Stomach (tissue), 9 donors: ENCODE results near the gene ODAD4. TPM values are rescaled to one million over a fixed set of nuclear protein-coding genes. Genes with fewer than 3 reads are reported as not detected.

Source experiments
- DNase-seq, 2 donors: peaks; one replicate each; pipeline versions ENCODE4 v3.0.0 to v3.0.0-alpha.2; 2013 to 2019
- H3K27ac ChIP-seq, 5 donors: fragments of 200-600 bp in 4 of 5; sonication (generic) in 4 of 5; one replicate each; pipeline ENCODE4 v1.5.1; 2013 to 2019; ENCODE audit warnings: mild to moderate bottlenecking in 1 of 5, moderate library complexity in 1 of 5
- H3K27me3 ChIP-seq, 3 donors: fragments of 200-600 bp; sonication (generic); one replicate each; pipeline ENCODE4 v1.5.1; 2017 to 2019; ENCODE audit warnings: mixed run types in 1 of 3
- H3K36me3 ChIP-seq, 4 donors: fragments of 200-600 bp; sonication (generic); 1 replicate in 3 of 4; 2 replicates in 1 of 4; pipeline ENCODE4 v1.5.1; 2016 to 2019
- H3K4me1 ChIP-seq, 4 donors: fragments of 200-600 bp; sonication (generic); one replicate each; pipeline ENCODE4 v1.5.1; 2016 to 2019
- H3K4me3 ChIP-seq, 4 donors: fragments of 200-600 bp; sonication (generic) in 3 of 4; one replicate each; pipeline ENCODE4 v1.5.1; 2016 to 2019; ENCODE audit warnings: mild to moderate bottlenecking in 1 of 4
- H3K9me3 ChIP-seq, 4 donors: fragments of 200-600 bp; sonication (generic); one replicate each; pipeline ENCODE4 v1.5.1; 2016 to 2019
- EP300 ChIP-seq: sonication (generic); formaldehyde crosslinking; IDR thresholded peaks from one replicate; pipeline ENCODE4 v1.6.1; 2017; ENCODE audit warnings: antibody characterized with exemption
- POLR2A ChIP-seq, 4 donors: fragments of 450-650 bp; IDR thresholded peaks; one replicate each; pipeline ENCODE4 v1.6.1; 2016; ENCODE audit warnings: antibody characterized with exemption in 4 of 4, control low read depth in 2 of 4, mild to moderate bottlenecking in 1 of 4, moderate library complexity in 1 of 4
- POLR2AphosphoS5 ChIP-seq, 3 donors: sonication (generic); formaldehyde crosslinking; IDR thresholded peaks; one replicate each; pipeline ENCODE4 v1.6.1; 2016; ENCODE audit warnings: antibody characterized with exemption in 3 of 3
- WGBS, 5 donors: extraction: QIAGEN DNeasy Blood & Tissue Kit in 3 of 5; methylation state at CpG; one replicate each; pipeline versions ENCODE4 v1.1.5 to v1.1.7; 2013 to 2018; 5-methylcytosine and 5-hydroxymethylcytosine counted together
- intact Hi-C: fragments of 100-400 bp; cut with DNase I; formaldehyde crosslinking; loops from one replicate; pipeline ENCODE4 v1.15.1; 2023; ENCODE audit warnings: low total_unique reads
- polyA plus RNA-seq, 3 donors: library from polyadenylated mRNA; stranded (reverse); fragments of 200-250 nt; gene quantifications; one replicate each; pipeline ENCODE4 v1.2.3, GENCODE V29; 2013
- total RNA-seq, 5 donors: library from RNA; depleted of rRNA; stranded (reverse); fragments of >200 nt; gene quantifications; one replicate each; pipeline versions ENCODE4 v1.1.0 to v1.2.3, GENCODE V29; 2014 to 2016
- TF ChIP-seq, protein P1 (sequence below), 7 experiments: fragments of 450-650 bp in 4 of 7; fragments of 200-600 bp in 3 of 7; sonication (generic) in 3 of 7; IDR thresholded peaks; one replicate each; pipeline ENCODE4 v1.5.1; 2016 to 2019; ENCODE audit warnings: antibody characterized with exemption in 7 of 7, control low read depth in 2 of 7, mild to moderate bottlenecking in 1 of 7
- donor health status: healthy with polysubstance abuse.
- donor health status: Bipolar disorder and iron deficiency.
- donor health status: healthy.

The ODAD4 gene
- total and polyA plus RNA-seq, 8 donors: 0.78 to 2.1 (median 1.0) TPM; not detected in 4

DNA sequence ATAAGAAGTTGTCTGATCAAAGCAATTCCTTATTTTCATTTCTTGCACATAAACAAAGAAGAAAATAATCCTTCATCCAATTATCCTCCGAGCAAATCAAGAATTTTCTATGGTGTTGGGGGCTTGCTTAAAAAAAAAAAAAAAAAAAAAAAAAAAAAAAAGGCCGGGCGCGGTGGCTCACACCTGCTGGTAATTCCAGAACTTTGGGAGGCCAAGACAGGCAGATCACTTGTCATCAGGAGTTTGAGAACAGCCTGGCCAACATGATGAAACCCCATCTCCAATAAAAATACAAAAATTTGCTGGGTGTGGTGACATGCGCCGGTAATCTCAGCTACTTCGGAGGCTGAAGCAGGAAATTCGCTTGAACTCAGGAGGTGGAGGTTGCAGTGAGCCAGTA lies 55.5 kb downstream of the ODAD4 start:
- Histone ChIP-seq H3K4me1 (peaks cover 0 to 24% (median 6%) of the 10 kb centered on the region in 4 donors), H3K4me3 (no peak overlapping the region), H3K27me3 (no peaks in the 10 kb centered on the region), H3K27ac (no peak overlapping the region), H3K9me3 (no peaks in the 10 kb centered on the region), H3K36me3 (peaks cover 75 to 100% (median 98%) of the 10 kb centered on the region in 4 donors)
- intact Hi-C loops: no loop called here
- WGBS, 5 donors: 91 to 96% (median 93%) methylated on average over 8 of the region's 8 CpGs
- no peak for TF ChIP-seq POLR2AphosphoS5 (IDR thresholded peaks at IDR 0.05)
- TF ChIP-seq, protein P1, sequence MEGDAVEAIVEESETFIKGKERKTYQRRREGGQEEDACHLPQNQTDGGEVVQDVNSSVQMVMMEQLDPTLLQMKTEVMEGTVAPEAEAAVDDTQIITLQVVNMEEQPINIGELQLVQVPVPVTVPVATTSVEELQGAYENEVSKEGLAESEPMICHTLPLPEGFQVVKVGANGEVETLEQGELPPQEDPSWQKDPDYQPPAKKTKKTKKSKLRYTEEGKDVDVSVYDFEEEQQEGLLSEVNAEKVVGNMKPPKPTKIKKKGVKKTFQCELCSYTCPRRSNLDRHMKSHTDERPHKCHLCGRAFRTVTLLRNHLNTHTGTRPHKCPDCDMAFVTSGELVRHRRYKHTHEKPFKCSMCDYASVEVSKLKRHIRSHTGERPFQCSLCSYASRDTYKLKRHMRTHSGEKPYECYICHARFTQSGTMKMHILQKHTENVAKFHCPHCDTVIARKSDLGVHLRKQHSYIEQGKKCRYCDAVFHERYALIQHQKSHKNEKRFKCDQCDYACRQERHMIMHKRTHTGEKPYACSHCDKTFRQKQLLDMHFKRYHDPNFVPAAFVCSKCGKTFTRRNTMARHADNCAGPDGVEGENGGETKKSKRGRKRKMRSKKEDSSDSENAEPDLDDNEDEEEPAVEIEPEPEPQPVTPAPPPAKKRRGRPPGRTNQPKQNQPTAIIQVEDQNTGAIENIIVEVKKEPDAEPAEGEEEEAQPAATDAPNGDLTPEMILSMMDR (IDR thresholded peaks at IDR 0.05): no peak
- no peak for TF ChIP-seq POLR2A (IDR thresholded peaks at IDR 0.05)
- TF ChIP-seq EP300: no peak
- DNase-seq: no peak

DNA sequence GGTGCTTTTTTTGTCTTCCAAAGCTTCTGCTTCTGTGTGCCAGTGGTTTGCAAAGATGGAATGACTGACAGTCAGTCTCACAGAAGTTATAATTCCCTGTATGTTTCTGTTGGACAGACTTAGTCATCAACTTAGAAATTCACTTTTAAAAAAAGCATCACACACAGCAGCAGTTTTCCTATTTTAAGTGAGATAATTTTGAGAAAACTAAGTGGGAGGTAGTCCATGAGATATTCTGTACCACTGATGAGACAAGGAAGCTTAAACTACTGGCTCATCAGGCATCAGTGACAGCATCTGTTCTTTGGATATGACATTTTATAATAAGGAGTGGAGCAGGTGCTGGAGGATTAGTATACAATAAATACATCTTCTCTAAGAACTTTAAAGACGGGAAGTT lies 56.2 kb downstream of the ODAD4 start:
- H3K4me3 ChIP-seq: no peak overlapping the region
- H3K36me3 ChIP-seq: peaks cover 69 to 100% (median 98%) of the 10 kb centered on the region in 4 donors
- H3K27me3 ChIP-seq: no peaks in the 10 kb centered on the region
- intact Hi-C loops: no loop called here
- TF ChIP-seq POLR2A (IDR thresholded peaks at IDR 0.05): no peak
- TF ChIP-seq EP300: no peak
- TF ChIP-seq, protein P1 (IDR thresholded peaks at IDR 0.05): no peak
- TF ChIP-seq POLR2AphosphoS5 (IDR thresholded peaks at IDR 0.05): no peak
- H3K4me1 ChIP-seq: peaks cover 0 to 24% (median 6%) of the 10 kb centered on the region in 4 donors
- H3K9me3 ChIP-seq: no peaks in the 10 kb centered on the region
- 81 to 95% (median 86%) methylated on average over 1 of the region's 1 CpG for WGBS, 5 donors
- H3K27ac ChIP-seq: no peak overlapping the region
- no peak for DNase-seq

DNA sequence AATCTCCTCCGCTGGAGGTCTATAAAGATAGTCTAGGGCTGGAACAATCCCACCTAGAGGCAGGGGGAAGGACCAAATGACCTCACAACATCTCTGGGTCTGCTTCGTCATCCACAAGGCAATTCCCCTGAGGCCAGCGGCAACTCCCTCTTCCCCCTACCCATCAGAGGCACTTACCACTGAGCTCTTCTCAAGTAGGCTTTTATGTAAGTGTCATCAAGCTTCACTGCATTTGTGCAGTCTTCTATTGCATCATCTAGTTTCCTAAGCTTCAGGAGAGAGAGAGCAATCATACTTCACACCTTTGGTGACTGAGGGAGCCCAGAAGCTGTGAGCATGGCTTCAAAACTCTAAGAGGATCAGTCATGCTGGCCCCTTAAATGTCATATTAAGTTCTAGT lies 57.2 kb downstream of the ODAD4 start:
- Histone ChIP-seq H3K9me3 (no peaks in the 10 kb centered on the region), H3K27ac (no peak overlapping the region), H3K36me3 (peaks cover 67 to 100% (median 98%) of the 10 kb centered on the region in 4 donors), H3K4me3 (no peak overlapping the region), H3K4me1 (peaks cover 0 to 17% (median 6%) of the 10 kb centered on the region in 4 donors), H3K27me3 (no peaks in the 10 kb centered on the region)
- no peak for TF ChIP-seq POLR2AphosphoS5 (IDR thresholded peaks at IDR 0.05)
- TF ChIP-seq POLR2A (IDR thresholded peaks at IDR 0.05): no peak
- TF ChIP-seq, protein P1 (IDR thresholded peaks at IDR 0.05): no peak
- TF ChIP-seq EP300: no peak
- WGBS, 5 donors: 74 to 90% (median 86%) methylated on average over 3 of the region's 3 CpGs
- intact Hi-C loops: no loop called here
- no peak for DNase-seq

DNA sequence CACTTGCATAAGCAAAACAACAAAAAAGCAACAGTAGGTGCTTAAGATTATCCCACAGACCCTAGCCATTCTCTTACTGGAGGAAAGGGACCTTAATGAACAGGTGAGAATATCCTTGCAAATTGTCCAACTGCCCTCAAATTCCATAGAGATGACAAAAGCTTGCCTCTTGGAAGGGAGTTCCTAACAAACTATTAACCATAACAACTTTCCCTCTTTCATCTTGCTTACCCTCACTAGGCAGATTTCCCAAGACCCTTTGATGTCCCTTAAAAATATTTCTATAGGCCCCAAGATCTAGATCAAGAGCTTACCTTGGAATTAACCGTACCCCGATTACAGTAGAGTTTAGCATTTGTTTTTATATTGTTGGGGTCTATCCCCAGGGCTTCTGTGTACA lies 58.0 kb downstream of the ODAD4 start:
- TF ChIP-seq POLR2A (IDR thresholded peaks at IDR 0.05): no peak
- no peak for TF ChIP-seq EP300
- TF ChIP-seq, protein P1 (IDR thresholded peaks at IDR 0.05): no peak
- TF ChIP-seq POLR2AphosphoS5 (IDR thresholded peaks at IDR 0.05): no peak
- H3K9me3 ChIP-seq: no peaks in the 10 kb centered on the region
- no peak overlapping the region for H3K4me3 ChIP-seq
- peaks cover 0 to 16% (median 6%) of the 10 kb centered on the region in 4 donors for H3K4me1 ChIP-seq
- no peak overlapping the region for H3K27ac ChIP-seq
- no peak for DNase-seq
- no peaks in the 10 kb centered on the region for H3K27me3 ChIP-seq
- H3K36me3 ChIP-seq: peaks cover 70 to 100% (median 98%) of the 10 kb centered on the region in 4 donors
- intact Hi-C loops: no loop called here
- 94 to 98% (median 97%) methylated on average over 2 of the region's 2 CpGs for WGBS, 5 donors
